GM19467 (cell line): ENCODE results near the gene CASP1.
A peak's percentile ranks its signal among the peaks of the same experiment; 100 is the strongest.
"Not testable (repeated sequence)": the region's sequence is repeated elsewhere in the genome, so short reads cannot be mapped to it uniquely, and the experiment has no call there.

ENCODE experiments used
- ATAC-seq: cut with Tn5 transposase; IDR thresholded peaks from one replicate; pipeline ENCODE4 v1.9.1; 2021; ENCODE audit warnings: mild to moderate bottlenecking, moderate library complexity; ENCODE audit not compliant: unreplicated experiment

CASP1 gene

GRCh38 chr11:105034813-105035620 is at the start of gene CASP1:
CASP1 (minus strand) TSS chr11:105035144; CDS start chr11:105035113, 31 bp downstream.
- peak; percentile 96 for ATAC-seq

DNA sequence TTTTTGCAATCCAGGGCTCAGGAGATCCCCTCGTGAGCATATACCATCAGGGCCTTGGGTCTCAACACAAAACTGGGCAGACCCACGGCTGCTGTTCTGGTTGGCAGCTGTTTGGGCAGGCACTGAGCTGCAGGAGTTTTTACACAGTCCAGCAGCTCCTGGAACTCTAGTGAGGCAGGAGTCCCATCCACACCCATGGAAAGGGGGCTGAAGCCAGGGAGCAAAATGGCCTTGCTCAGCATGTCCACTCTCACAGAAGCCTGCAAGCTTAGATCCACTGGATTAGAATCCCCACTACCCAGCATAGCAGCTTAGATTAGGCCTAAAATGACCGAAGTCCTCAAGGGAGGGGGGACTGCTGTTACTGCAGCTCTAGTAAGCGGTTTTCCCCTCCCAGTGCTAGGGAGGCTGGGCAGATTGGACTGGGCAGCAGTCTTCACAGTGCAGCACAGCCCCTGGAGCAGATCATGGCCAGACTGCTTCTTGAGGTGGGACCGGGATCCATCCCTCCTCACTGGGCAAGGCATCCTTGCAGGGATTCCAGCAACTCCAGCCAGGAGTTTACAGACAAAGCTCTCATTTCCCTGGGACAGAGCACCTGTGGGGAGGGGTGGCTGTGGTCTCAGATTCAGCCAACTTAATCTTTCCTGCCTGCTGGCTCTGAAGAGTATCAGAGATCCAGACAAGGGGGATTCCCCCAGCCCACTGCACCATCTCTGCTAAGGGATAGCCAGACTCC is 46.6 kb upstream of the CASP1 start:
- ATAC-seq: no peak

- ATAC-seq: not testable (repeated sequence)
Measured at GRCh38 chr11:105080171-105080906, 45.4 kb upstream of the CASP1 start.

DNA sequence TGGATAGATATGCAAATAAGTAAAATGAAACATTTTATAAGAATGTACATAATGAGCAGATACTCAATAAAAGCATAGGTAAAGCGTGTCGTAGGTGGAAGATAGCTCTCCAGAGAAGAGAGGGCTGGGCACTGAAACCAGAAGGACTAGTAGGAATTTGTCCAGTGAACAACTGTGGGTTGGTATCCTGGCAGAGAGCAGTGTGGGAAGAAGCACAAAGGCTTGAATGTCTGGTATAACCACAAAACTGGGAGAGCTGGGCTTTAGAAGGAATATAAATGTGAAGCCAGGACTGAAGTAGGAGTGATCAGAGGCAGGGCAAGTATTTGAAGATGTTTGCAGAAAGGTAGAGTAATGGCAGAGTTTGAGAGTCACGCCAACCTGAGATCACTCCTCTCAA is 43.3 kb upstream of the CASP1 start:
- ATAC-seq: no peak

DNA sequence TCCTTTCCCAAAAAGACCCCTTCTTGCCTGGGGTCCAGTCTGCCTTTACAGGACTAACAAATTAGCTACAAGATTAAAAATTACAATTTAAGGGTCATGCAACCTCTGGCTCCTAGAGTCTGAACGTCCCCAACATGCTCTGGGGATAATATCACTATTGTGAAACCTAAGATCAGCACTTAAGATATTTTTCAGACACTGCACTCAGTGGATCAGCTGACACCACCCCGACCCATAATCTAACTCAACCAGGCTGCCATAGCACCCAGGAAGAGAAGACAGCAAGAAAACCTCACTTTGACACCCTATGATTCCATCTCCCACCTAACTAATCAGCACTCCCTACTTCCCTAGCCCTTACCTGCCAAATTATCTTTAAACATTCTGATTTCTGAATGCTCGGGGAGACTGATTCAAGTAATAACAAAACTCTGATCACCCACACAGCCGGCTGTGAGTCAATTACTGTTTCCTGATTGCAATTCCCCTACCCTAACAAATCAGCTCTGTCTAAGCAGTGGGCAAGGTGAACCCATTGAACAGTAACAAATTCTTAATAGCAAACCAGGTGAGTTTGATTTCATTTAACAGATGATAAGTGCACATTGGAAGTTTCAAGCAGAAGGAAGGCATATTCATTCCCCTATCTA is 42.3 kb upstream of the CASP1 start:
- not testable (repeated sequence) for ATAC-seq

GRCh38 chr11:105074166-105074530 is 39.2 kb upstream of the CASP1 start:
- no peak for ATAC-seq

DNA sequence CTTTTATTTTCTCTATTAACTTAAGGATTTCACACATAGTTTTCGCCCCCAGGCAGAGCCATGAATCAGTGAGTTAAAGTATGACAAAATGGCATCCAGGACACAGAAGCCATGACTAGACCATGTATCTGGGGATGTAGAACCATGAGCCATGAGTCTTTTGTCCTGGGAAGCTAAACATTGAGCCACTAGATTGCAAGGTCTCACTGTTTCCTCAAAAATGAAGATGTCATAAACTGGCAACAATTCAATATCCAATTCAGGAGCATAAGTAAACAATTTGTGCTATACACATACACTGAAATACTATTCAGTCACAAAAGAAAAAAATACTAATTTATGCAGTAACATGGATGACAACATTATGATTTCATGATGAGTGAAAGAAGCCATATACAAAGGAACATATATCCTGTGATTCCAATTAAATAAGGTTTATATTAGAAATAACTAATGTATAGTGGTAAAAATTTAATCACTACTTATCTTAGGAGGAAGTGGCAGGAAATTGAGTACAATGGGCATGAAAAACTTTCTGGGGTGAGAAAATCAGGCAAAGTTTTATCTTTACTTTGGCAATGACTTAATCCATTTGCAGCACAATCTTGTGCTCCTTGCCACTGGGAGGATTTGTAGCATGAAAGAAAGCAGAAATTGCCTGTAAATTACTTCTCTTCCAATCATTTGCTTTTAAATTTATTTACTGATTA is 38.7 kb upstream of the CASP1 start:
- no peak for ATAC-seq

- ATAC-seq: not testable (repeated sequence)
Measured at GRCh38 chr11:105072080-105072479, 37.1 kb upstream of the CASP1 start.

GRCh38 chr11:105071089-105071732 is 36.3 kb upstream of the CASP1 start:
- no peak for ATAC-seq

GRCh38 chr11:105070306-105070705 is 35.4 kb upstream of the CASP1 start:
- ATAC-seq: no peak

- ATAC-seq: not testable (repeated sequence)
Measured at GRCh38 chr11:105069749-105070148, 34.8 kb upstream of the CASP1 start.

- ATAC-seq: not testable (repeated sequence)
Measured at GRCh38 chr11:105063245-105063941, 28.4 kb upstream of the CASP1 start.

DNA sequence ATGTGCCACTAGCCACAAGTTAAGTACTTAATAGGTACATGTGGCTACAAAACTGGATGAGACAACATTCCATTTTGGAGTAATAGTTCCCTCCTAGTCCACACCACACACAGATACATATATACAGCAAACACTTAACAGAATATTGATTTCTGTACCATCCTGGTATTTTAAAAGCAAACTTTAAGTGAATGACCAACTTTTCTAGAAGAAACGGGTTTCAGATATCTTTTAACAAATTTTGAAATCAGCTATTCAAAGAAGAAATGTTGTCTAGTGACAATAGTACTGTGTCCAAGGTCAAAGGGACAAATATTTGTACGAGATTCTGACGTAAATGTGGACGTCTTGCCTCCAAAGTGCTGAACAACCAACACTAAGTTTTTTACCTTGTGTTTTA is 22.5 kb upstream of the CASP1 start:
- ATAC-seq: no peak

- ATAC-seq: no peak
Measured at GRCh38 chr11:105056446-105056845, 21.5 kb upstream of the CASP1 start.

GRCh38 chr11:105054723-105055493 is 20.0 kb upstream of the CASP1 start:
- no peak for ATAC-seq

DNA sequence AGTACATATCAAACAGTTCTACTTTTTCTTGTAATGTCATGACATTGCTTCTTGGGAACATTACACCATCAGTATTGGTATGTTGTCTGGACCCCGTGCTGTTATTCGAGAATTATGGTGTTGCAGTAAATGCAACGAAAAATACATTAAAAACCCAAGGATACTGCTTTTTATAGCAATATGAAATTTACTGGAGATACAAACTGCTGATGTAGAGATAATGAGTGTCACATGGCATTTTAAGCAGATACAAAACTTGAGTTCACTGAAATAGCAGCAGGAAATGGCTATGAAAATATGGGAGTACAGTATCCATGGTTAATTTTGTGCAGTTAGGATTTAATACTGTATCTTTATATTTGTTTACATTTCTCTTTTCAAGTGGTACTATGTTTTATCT is 17.5 kb upstream of the CASP1 start:
- no peak for ATAC-seq

DNA sequence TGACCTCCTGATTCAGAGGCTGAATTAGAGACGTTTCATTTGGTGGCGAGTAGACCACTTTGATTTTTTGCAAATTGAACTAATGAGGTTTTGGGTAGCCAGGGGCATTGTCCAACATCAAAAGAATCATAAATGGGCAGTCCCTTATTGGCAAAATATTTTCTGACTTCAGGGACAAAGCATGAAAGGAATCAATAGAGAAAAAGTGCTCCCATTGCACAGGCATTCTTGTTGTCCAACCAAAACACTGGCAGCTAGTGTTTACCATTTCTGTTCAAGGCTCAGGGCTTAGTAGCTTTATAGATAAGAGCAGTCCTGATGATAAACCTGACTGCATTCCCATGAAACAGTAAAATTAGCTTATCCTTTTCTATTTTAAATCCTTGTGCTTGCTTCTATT is 16.6 kb upstream of the CASP1 start:
- ATAC-seq: no peak

DNA sequence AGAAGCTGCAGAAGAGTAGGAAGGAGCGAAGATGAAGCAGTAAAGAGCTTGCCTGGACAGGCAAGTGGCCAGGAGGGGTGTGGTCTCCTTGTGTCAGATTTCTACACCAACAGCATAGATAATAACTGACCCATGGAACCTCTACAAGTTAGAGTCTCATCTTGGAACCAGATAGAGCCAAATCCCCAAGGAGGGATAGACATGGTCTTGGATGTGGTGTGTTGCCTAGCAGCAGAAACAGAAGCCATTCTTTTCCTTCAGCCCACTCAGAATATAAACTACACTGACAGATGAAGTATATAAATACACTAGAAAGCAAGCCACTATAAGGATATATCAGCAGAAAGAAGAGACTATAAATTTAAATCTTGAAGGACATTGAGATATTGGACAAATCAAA is 14.5 kb upstream of the CASP1 start:
- no peak for ATAC-seq
